Astrocyte (in vitro differentiated cells and primary cell): Measurements from ENCODE around the gene PGM2.

Experiments
- EZH2 ChIP-seq: IDR thresholded peaks from 2 replicates; pipeline ENCODE4 v1.6.1; 2012; ENCODE audit warnings: mild to moderate bottlenecking, low read length, inconsistent platforms; ENCODE audit not compliant: insufficient read depth
- TF ChIP-seq, protein P1 (sequence below): IDR thresholded peaks from 2 replicates; pipeline ENCODE4 v1.5.1; 2011; ENCODE audit warnings: low read depth, mild to moderate bottlenecking, inconsistent platforms, low read length, moderate library complexity; ENCODE audit not compliant: insufficient read depth

DNA sequence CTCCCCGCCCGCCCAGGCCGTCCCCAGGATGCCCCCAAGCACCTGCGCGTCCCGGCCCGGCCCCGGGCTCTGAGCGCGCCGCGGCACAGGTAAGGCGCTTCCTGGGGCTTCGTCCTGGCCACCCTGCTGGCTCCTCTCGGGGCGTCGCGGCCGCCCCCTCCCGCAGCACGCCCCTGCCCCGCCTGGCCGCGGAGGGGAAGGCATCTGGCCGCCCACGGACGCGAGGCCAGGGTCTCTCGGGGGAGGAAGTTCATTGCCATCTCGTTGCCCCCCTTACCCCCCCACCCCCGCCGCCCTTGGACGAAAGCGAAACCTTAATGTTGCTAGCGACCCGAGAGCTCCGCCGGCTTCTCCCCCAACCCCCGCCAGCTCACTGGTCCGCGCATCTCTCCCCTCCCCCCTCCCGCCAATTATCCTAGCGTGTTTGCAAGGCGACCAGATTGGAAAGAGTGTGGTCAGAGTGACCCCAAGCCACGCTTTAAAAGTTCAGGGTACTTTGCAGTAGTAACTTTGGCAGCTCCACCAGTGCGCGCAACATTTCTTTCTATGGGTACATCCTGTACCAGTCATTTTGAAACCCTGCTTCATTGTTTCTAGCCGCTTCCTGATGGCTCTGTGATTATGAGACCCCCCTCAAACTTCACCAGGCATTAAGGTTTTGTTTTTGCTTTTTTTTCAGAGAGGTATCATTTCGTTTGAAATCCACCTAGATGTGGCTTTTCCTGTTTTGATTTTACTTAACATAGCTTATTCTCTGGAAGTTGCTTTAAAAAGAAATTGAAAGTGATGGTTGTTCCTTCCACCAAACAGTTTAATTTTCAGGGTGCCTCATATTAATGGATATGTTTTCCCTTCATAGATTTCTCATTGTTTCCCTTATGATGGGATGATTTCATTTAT lies 65.0 kb downstream of the PGM2 start:
- TF ChIP-seq, protein P1, sequence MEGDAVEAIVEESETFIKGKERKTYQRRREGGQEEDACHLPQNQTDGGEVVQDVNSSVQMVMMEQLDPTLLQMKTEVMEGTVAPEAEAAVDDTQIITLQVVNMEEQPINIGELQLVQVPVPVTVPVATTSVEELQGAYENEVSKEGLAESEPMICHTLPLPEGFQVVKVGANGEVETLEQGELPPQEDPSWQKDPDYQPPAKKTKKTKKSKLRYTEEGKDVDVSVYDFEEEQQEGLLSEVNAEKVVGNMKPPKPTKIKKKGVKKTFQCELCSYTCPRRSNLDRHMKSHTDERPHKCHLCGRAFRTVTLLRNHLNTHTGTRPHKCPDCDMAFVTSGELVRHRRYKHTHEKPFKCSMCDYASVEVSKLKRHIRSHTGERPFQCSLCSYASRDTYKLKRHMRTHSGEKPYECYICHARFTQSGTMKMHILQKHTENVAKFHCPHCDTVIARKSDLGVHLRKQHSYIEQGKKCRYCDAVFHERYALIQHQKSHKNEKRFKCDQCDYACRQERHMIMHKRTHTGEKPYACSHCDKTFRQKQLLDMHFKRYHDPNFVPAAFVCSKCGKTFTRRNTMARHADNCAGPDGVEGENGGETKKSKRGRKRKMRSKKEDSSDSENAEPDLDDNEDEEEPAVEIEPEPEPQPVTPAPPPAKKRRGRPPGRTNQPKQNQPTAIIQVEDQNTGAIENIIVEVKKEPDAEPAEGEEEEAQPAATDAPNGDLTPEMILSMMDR, result no peak
- TF ChIP-seq EZH2, result no peak
